Tibial nerve (tissue), 4 donors: Measurements from ENCODE around the gene CDK5RAP3.

Experiments
- CTCF ChIP-seq, 5 experiments: fragments of 200-600 bp in 3 of 5; fragments of 450-650 bp in 2 of 5; sonication (generic) in 3 of 5; IDR thresholded peaks; one replicate each; pipeline ENCODE4 v1.5.1; 2016 to 2019; ENCODE audit warnings: antibody characterized with exemption in 5 of 5, mild to moderate bottlenecking in 3 of 5, moderate library complexity in 2 of 5
- EP300 ChIP-seq, 2 donors: sonication (generic); formaldehyde crosslinking; IDR thresholded peaks; one replicate each; pipeline ENCODE4 v1.6.1; 2017; ENCODE audit warnings: antibody characterized with exemption in 2 of 2, mild to moderate bottlenecking in 1 of 2
- POLR2A ChIP-seq, 2 donors: fragments of 450-650 bp; IDR thresholded peaks; one replicate each; pipeline ENCODE4 v1.6.1; 2017; ENCODE audit warnings: antibody characterized with exemption in 2 of 2, mild to moderate bottlenecking in 2 of 2, moderate library complexity in 2 of 2

GRCh38 chr17:47949946-47950345, 21.0 kb upstream of the CDK5RAP3 start:
- TF ChIP-seq CTCF (IDR thresholded peaks at IDR 0.05) (no peak), POLR2A (IDR thresholded peaks at IDR 0.05) (no peak), EP300 (IDR thresholded peaks at IDR 0.05) (no peak)
